Subcutaneous abdominal adipose tissue (tissue), 5 donors: ENCODE measurements around the gene TMEM18.

Experiments
- H3K27ac ChIP-seq: one replicate; pipeline ENCODE4 v1.7.0; 2013; ENCODE audit warnings: low read depth, mild to moderate bottlenecking, inconsistent platforms, low read length, moderate library complexity
- H3K27me3 ChIP-seq, 5 donors: one replicate each; pipeline ENCODE4 v1.7.0; 2013; ENCODE audit warnings: low read length in 5 of 5, inconsistent platforms in 1 of 5; ENCODE audit not compliant: control insufficient read depth in 5 of 5, insufficient read depth in 4 of 5
- H3K36me3 ChIP-seq, 5 donors: one replicate each; pipeline ENCODE4 v1.7.0; 2013; ENCODE audit warnings: low read length in 5 of 5; ENCODE audit not compliant: control insufficient read depth in 5 of 5, insufficient read depth in 5 of 5
- H3K4me1 ChIP-seq, 5 donors: one replicate each; pipeline ENCODE4 v1.7.0; 2013; ENCODE audit warnings: low read length in 5 of 5, mild to moderate bottlenecking in 3 of 5, moderate library complexity in 1 of 5; ENCODE audit not compliant: control insufficient read depth in 5 of 5, insufficient read depth in 5 of 5
- H3K4me3 ChIP-seq, 5 donors: one replicate each; pipeline ENCODE4 v1.7.0; 2013; ENCODE audit warnings: low read length in 5 of 5, low read depth in 1 of 5
- H3K9ac ChIP-seq, 5 donors: one replicate each; pipeline ENCODE4 v1.7.0; 2013; ENCODE audit warnings: low read length in 5 of 5, mild to moderate bottlenecking in 4 of 5, moderate library complexity in 3 of 5
- H3K9me3 ChIP-seq, 5 donors: one replicate each; pipeline ENCODE4 v1.7.0; 2013; ENCODE audit warnings: low read length in 5 of 5; ENCODE audit not compliant: control insufficient read depth in 5 of 5
- donor health status: healthy.
- donor health status: healthy.
- donor health status: healthy.
- donor health status: healthy.
- donor health status: healthy.

The TMEM18 gene

GRCh38 chr2:667332-667999, 9.7 kb downstream of the TMEM18 start:
- no peak overlapping the region for H3K27ac ChIP-seq
- peaks cover 2 to 18% (median 13%) of the 10 kb centered on the region in 5 donors for H3K9me3 ChIP-seq
- no peak overlapping the region for H3K4me3 ChIP-seq
- no peak overlapping the region for H3K9ac ChIP-seq
- no peaks in the 10 kb centered on the region for H3K27me3 ChIP-seq
- H3K4me1 ChIP-seq = peaks cover 0 to 6% (median 0%) of the 10 kb centered on the region in 5 donors
- H3K36me3 ChIP-seq = peaks cover 18 to 78% (median 73%) of the 10 kb centered on the region in 5 donors

- Histone ChIP-seq H3K9me3 (peaks cover 2 to 18% (median 13%) of the 10 kb centered on the region in 5 donors), H3K27ac (no peak overlapping the region), H3K9ac (no peak overlapping the region), H3K27me3 (no peaks in the 10 kb centered on the region), H3K4me3 (no peak overlapping the region), H3K36me3 (peaks cover 18 to 69% (median 64%) of the 10 kb centered on the region in 5 donors), H3K4me1 (peaks cover 0 to 5% (median 0%) of the 10 kb centered on the region in 5 donors)
These were observed 10.8 kb downstream of the TMEM18 start for GRCh38 chr2:666441-666840.

GRCh38 chr2:665340-666073, 11.7 kb downstream of the TMEM18 start:
- Histone ChIP-seq H3K27ac (no peak overlapping the region), H3K4me3 (peak overlapping the region in 1 of 5 donors; percentile 19), H3K9me3 (peaks cover 2 to 18% (median 13%) of the 10 kb centered on the region in 5 donors), H3K36me3 (peaks cover 18 to 62% (median 58%) of the 10 kb centered on the region in 5 donors), H3K27me3 (peaks cover 0 to 8% (median 5%) of the 10 kb centered on the region in 5 donors), H3K4me1 (peaks cover 0 to 8% (median 3%) of the 10 kb centered on the region in 5 donors), H3K9ac (no peak overlapping the region)

- H3K27me3 ChIP-seq = peaks cover 0 to 13% (median 10%) of the 10 kb centered on the region in 5 donors
- no peak overlapping the region for H3K27ac ChIP-seq
- peaks cover 2 to 18% (median 13%) of the 10 kb centered on the region in 5 donors for H3K9me3 ChIP-seq
- peaks cover 18 to 48% (median 43%) of the 10 kb centered on the region in 5 donors for H3K36me3 ChIP-seq
- H3K9ac ChIP-seq = no peak overlapping the region
- H3K4me3 ChIP-seq = no peak overlapping the region
- peaks cover 0 to 12% (median 6%) of the 10 kb centered on the region in 5 donors for H3K4me1 ChIP-seq
These were observed 13.1 kb downstream of the TMEM18 start for GRCh38 chr2:664063-664462.

GRCh38 chr2:663221-663620, 14.0 kb downstream of the TMEM18 start:
- peaks cover 14 to 40% (median 35%) of the 10 kb centered on the region in 5 donors for H3K36me3 ChIP-seq
- H3K4me3 ChIP-seq = no peak overlapping the region
- peaks cover 2 to 15% (median 10%) of the 10 kb centered on the region in 5 donors for H3K27me3 ChIP-seq
- H3K9ac ChIP-seq = no peak overlapping the region
- H3K27ac ChIP-seq = no peak overlapping the region
- peaks cover 2 to 18% (median 13%) of the 10 kb centered on the region in 5 donors for H3K9me3 ChIP-seq
- H3K4me1 ChIP-seq = peaks cover 0 to 12% (median 6%) of the 10 kb centered on the region in 5 donors

- Histone ChIP-seq H3K4me1 (peaks cover 0 to 12% (median 6%) of the 10 kb centered on the region in 5 donors), H3K27ac (no peak overlapping the region), H3K9ac (no peak overlapping the region), H3K4me3 (no peak overlapping the region), H3K9me3 (peaks cover 2 to 15% (median 13%) of the 10 kb centered on the region in 5 donors), H3K36me3 (peaks cover 6 to 25% (median 19%) of the 10 kb centered on the region in 5 donors), H3K27me3 (peaks cover 2 to 15% (median 10%) of the 10 kb centered on the region in 5 donors)
These were observed 15.9 kb downstream of the TMEM18 start for GRCh38 chr2:661360-661635.

GRCh38 chr2:660586-661359, 16.4 kb downstream of the TMEM18 start:
- Histone ChIP-seq H3K4me3 (no peak overlapping the region), H3K4me1 (peaks cover 0 to 12% (median 6%) of the 10 kb centered on the region in 5 donors), H3K9me3 (peaks cover 2 to 11% (median 9%) of the 10 kb centered on the region in 5 donors), H3K36me3 (peaks cover 6 to 20% (median 14%) of the 10 kb centered on the region in 5 donors), H3K27ac (no peak overlapping the region), H3K27me3 (peaks cover 2 to 15% (median 10%) of the 10 kb centered on the region in 5 donors), H3K9ac (no peak overlapping the region)

- no peak overlapping the region for H3K4me3 ChIP-seq
- peaks cover 0 to 9% (median 3%) of the 10 kb centered on the region in 5 donors for H3K9me3 ChIP-seq
- peaks cover 2 to 15% (median 10%) of the 10 kb centered on the region in 5 donors for H3K27me3 ChIP-seq
- H3K36me3 ChIP-seq = peaks cover 6 to 15% (median 11%) of the 10 kb centered on the region in 5 donors
- H3K4me1 ChIP-seq = peaks cover 0 to 12% (median 6%) of the 10 kb centered on the region in 5 donors
- no peak overlapping the region for H3K27ac ChIP-seq
- no peak overlapping the region for H3K9ac ChIP-seq
These were observed 17.2 kb downstream of the TMEM18 start for GRCh38 chr2:660029-660428.

GRCh38 chr2:658426-658825, 18.8 kb downstream of the TMEM18 start:
- peaks cover 0 to 4% (median 3%) of the 10 kb centered on the region in 5 donors for H3K36me3 ChIP-seq
- peaks cover 0 to 12% (median 6%) of the 10 kb centered on the region in 5 donors for H3K4me1 ChIP-seq
- no peak overlapping the region for H3K9ac ChIP-seq
- H3K4me3 ChIP-seq = no peak overlapping the region
- H3K27me3 ChIP-seq = peaks cover 2 to 19% (median 10%) of the 10 kb centered on the region in 5 donors
- H3K9me3 ChIP-seq = peaks cover 0 to 6% (median 3%) of the 10 kb centered on the region in 5 donors
- H3K27ac ChIP-seq = no peak overlapping the region
